Fibroblast of skin of left biceps (primary cell): ENCODE data around the gene TRAPPC6A.

Source experiments
- DNase-seq, 2 experiments: peaks; one replicate each; pipeline ENCODE4 v3.0.0-alpha.2; 2013; ENCODE audit warnings: low read depth in 2 of 2

The TRAPPC6A gene

GRCh38 chr19:45177817-45178261, at the start of gene TRAPPC6A:
Gene TRAPPC6A, minus strand, starts transcription at chr19:45178237. Its CDS starts 19 bp downstream, at chr19:45178218.
- DNase-seq: no peak

DNA sequence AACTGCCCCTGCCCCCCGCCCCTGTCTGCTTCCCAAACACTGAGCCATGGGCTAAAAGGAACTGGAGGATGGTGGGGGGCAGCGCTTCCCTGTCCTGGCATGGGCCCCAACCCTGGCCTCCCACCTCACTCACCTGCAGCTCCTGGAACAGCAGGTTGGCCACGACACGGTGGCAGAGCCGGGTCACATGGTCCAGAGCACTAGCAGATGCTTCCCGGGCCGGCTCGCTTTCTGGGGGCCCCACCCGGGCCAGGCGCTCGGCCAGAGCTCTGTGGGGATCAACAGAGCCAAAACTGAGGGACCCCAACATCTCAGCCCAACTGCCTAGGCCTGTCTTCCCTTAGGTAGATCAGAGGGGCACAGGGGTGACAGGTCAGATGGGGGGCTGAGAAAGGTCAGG, 46.6 kb upstream of the TRAPPC6A start:
- no peak for DNase-seq

DNA sequence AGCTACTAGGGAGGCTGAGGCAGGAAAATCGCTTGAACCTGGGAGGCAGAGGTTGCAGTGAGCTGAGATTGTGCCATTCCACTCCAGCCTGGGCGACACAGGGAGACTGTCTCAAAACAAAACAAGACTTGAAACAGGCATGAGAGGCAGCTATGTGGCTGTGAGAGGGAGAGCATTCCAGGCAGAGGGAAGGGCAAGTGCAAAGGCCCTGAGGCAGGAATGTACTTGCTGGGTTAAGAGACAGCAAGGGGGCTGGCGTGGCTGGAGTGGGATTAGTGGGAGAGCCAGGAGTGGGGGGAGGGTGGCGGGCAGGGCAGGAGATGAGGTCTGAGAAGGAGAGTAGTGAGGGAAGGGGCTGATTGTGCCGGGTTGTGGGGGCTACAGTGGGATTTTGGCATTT, 45.8 kb upstream of the TRAPPC6A start:
- no peak for DNase-seq

DNA sequence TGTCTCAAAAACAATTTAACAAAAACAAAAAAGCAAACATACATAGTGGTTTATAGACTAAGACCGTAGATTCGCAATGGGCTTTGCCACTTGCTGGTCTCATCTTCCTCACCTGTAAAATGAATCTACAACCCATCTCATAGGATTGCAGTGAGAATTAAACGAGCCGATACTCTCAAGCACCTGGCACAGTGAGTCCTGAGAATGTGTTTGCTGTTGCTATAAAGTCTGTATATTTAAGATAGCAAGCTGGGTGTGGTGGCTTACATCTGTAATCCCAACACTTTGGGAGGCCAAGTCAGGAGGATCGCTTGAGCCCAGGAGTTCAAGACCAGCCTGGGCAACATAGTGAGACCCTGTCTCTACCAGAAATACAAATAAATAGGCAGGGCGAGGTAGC, 44.7 kb upstream of the TRAPPC6A start:
- no peak for DNase-seq

DNA sequence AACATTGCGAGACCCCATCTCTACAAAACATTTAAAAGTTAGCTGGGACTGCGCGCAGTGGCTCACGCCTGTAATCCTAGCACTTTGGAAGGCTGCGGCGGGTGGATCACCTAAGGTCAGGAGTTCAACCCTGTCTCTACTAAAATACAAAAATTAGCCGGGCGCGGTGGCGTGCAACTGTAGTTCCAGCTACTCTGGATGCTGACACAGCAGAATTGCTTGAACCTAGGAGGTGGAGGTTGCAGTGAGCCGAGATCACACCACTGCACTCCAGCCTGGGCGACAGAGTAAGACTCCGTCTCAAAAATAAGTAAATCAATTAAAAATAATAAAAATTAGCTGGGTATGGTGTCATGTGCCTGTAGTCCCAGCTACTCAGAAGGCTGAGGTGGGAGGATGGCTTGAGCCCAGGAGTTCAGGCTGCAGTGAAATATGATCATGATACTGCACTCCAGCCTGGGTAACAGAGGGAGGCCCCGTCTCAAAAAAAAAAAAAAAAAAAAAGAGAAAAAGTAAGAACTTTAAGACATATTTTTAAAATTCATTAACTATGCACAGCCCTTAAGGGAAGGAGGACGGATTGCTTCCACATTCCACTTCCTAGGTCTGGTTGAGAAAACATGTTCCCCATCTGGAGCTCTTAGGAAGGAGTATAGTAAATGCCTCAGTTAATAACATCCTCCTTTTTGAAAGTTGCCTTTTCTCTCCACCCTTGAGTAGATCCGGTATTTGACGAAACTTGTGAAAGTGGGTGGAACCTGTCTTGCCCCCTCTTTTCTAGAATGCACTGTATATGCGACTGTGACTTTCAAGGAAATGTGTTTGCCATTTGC, 41.1 kb upstream of the TRAPPC6A start:
- DNase-seq: no peak

DNA sequence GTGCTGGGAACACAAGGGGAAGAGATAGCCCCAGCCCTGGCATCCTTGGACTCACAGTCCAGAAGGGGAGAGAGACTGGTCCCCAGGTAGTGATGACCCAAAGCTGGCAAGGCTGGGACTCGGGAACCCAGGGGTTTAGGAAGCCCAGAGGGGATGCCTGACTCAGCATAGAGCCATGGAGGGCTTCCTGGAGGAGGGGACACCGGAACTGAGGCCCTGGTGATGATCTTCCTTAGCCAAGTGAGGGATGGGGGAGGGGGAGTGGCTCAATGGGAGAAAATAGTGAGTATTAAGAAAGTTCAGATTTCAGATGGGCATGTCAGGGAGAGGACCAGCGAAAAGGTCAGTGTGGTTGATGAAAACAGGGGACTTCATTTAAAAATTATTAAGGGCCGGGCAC, 40.4 kb upstream of the TRAPPC6A start:
- DNase-seq: no peak

DNA sequence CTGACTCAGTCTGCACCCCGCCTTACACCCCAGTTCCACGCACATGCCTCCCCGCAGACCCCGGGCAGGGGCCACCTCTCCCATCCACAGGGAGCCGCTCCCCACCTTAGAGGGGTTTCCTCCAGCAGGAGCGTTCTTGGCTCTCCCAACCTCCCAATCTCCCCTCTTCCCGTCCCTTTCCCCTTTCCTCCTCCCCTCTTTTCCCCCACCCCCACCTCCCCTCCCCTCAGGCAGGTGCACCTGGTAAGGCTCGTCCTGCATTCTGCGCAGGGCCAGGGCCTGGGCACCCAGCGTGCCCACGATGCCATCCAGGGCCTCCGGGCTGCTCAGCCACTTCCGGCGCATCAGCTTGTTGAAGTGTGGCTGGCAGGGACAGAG, 39.9 kb upstream of the TRAPPC6A start:
- DNase-seq: no peak

GRCh38 chr19:45217193-45217956, 39.3 kb upstream of the TRAPPC6A start:
- no peak for DNase-seq

GRCh38 chr19:45216667-45217066, 38.6 kb upstream of the TRAPPC6A start:
- DNase-seq: peak in 1 of 2 experiments; percentile 2

DNA sequence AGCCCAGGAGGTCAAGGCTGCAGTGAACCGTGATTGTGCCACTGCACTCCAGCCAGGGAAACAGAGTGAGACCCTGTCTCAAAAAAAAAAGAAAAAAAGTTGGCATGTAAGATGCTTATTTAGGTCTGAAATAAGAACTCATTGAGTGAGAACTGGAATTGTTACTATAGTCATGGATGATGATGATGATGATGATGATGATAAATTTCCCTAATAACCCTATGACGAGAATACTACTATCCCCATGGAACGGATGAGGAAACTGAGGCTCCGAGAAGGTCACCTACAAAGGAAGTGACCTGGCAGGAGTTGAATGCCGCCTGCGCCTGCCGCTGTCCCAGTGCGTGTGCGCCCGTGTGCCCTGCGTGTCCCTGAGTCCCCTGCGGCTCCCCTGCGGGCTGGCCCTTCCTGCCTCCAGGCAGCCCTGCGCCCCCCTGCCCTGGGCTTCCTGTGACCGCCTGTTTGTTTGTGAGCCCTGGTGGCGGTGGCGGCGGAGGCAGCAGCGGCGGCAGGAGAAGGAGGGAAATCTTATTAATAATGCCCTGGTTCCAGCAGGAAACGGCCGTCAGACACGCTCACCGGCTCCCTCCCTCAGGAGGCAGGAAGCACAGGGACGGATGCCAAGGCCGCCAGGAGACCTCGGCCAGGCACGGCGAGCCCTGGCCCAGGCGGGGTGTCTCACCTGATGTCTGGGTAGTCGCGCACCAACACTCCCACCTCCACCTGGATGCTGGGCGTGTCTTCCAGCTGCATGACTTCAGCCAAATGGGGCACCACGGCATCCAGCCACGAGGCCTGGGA, 37.6 kb upstream of the TRAPPC6A start:
- no peak for DNase-seq

DNA sequence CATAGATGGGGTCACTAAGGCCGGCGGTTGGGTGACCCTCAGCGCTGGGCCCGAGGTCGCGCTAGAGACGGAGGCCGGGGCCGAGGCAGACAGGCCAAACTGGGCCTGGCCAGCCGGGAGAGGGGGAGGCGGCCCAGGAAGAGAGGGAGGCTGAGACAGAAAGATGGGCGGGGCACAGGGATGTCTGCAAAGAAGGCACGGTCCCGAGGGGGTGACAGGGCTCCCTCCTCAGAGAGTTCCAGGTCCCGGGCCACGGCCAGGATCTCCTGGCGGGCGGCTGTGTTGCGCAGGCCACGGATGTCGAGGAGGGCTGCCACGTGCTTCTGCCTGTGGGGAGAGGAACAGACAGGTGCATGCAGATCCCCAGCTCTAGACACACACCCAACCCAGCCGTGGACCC, 35.0 kb upstream of the TRAPPC6A start:
- DNase-seq: no peak

- DNase-seq: no peak
These were observed 33.8 kb upstream of the TRAPPC6A start for GRCh38 chr19:45211751-45212381.

- no peak for DNase-seq
These were observed 28.3 kb upstream of the TRAPPC6A start for GRCh38 chr19:45206328-45206727.

GRCh38 chr19:45205810-45206209, 27.8 kb upstream of the TRAPPC6A start:
- DNase-seq: no peak

DNA sequence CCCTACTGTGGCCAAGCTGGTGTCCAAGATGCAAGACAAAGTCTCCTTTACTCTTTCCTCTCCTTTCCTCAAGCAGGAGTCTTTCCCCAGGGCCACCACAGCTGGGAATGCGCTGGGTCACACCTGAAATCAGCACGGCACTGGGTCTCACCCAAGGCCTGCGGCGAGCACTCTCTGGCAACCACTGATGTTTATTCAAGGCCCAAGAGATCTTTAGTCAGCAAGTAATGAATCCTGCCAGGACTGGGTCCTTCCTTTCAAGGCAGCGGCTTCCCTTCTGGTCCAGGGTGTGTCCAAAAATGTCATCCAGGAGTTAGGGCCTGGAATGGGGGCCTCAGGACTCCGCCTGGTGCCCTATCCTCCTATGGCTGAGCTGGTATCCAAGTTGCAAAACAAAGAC, 24.6 kb upstream of the TRAPPC6A start:
- DNase-seq: no peak

- no peak for DNase-seq
These were observed 22.5 kb upstream of the TRAPPC6A start for GRCh38 chr19:45200568-45200967.

DNA sequence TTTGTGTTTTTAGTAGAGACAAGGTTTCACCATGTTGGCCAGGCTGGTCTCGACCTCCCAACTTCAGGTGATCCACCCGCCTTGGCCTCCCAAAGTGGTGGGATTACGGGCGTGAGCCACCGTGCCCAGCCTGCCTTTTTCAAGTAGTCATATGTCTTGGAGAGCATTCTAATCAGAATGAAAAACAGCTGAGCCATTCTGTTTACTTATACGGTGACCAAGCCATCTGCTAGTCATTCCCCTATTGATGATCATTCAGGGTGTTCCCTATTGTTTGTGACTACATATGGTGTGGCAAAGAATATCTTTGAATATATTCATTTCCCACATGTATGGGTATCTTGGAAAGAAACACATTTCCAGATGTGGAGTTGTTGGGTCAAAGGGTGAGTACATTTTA, 17.7 kb upstream of the TRAPPC6A start:
- DNase-seq: no peak

GRCh38 chr19:45191375-45191774, 13.3 kb upstream of the TRAPPC6A start:
- no peak for DNase-seq

DNA sequence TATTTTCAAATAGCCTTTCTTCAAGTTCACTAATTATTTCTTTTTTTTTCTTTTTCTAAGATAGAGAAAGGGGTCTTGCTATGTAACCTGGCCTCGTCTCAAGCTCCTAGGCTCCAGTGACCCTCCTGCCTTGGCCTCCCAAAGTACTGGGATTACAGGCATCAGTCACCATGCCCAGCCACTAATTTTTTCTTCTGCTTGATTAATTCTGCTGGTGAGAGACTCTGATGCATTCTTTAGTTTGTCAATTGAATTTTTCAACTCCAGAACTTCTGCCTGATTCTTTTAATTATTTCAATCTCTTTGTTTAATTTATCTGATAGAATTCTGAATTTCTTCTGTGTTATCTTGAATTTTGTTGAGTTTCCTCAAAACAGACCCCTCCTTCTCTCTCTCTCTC, 11.9 kb upstream of the TRAPPC6A start:
- DNase-seq: no peak

DNA sequence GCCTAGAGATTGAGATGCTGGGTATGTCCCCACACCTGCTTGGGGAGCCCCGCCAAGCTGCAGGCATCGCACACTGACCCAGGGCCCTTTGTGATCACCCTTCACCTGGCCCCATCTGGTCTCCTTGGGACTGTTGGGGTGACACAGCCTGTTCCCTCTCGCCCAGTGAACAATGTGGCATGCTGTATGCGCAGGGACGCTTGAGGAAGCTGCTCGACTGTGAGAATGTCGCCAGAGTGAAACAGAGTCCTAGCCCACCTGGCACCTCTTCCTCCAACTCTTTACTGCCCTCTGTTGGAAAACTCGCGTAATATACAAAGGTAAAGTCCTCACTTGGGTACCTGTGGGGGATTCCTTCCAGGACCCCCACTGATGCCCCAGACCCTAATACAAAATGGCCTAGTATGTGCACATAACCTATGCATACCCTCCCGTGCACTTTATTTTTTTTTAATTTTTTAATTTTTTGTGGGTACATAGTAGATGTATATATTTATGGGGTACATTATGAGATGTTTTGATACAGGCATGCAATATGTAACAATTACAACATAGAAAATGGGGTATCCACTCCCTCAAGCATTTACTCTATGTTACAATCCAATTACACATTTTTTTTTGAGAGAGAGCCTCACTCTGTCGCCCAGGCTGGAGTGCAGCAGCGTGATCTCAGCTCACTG, 9.5 kb upstream of the TRAPPC6A start:
- DNase-seq: no peak
